KMS-11 (cell line): ENCODE results near the gene NGB.

Experiments
- H2AFZ ChIP-seq: fragments of 200-600 bp; sonication (generic); 2 replicates; pipeline ENCODE4 v1.6.1; 2016; ENCODE audit warnings: antibody characterized with exemption, mixed run types, low read depth
- H3K27ac ChIP-seq: fragments of 200-600 bp; sonication (generic); 2 replicates; pipeline ENCODE4 v1.6.1; 2016; ENCODE audit warnings: mild to moderate bottlenecking, mixed run types
- H3K27me3 ChIP-seq: fragments of 200-600 bp; sonication (generic); 2 replicates; pipeline ENCODE4 v1.6.1; 2017; ENCODE audit warnings: mild to moderate bottlenecking, low read depth, mixed run types, moderate library complexity; ENCODE audit not compliant: insufficient read depth
- H3K36me3 ChIP-seq: fragments of 200-600 bp; sonication (generic); 2 replicates; pipeline ENCODE4 v1.6.1; 2017; ENCODE audit warnings: mild to moderate bottlenecking, mixed run types; ENCODE audit not compliant: insufficient read depth
- H3K4me1 ChIP-seq: fragments of 200-600 bp; sonication (generic); 2 replicates; pipeline ENCODE4 v1.6.1; 2016; ENCODE audit warnings: mild to moderate bottlenecking, low read depth, mixed run types; ENCODE audit not compliant: poor library complexity, severe bottlenecking
- H3K4me2 ChIP-seq: fragments of 200-600 bp; sonication (generic); 2 replicates; pipeline ENCODE4 v1.7.0; 2016; ENCODE audit warnings: mild to moderate bottlenecking, mixed run types
- H3K4me3 ChIP-seq: fragments of 200-600 bp; sonication (generic); IDR thresholded peaks from 2 replicates; pipeline ENCODE4 v1.6.1; 2017; ENCODE audit warnings: low read depth, low read length, mixed read lengths; ENCODE audit not compliant: insufficient read depth
- H3K79me2 ChIP-seq: fragments of 200-600 bp; sonication (generic); 2 replicates; pipeline ENCODE4 v1.6.1; 2016; ENCODE audit warnings: low read depth, mixed run types; ENCODE audit not compliant: insufficient read depth
- H3K9ac ChIP-seq: fragments of 200-600 bp; sonication (generic); 2 replicates; pipeline ENCODE4 v1.6.1; 2016; ENCODE audit warnings: mild to moderate bottlenecking, mixed run types
- H4K20me1 ChIP-seq: fragments of 200-600 bp; sonication (generic); 2 replicates; pipeline ENCODE4 v1.6.1; 2016; ENCODE audit warnings: mild to moderate bottlenecking, mixed run types; ENCODE audit not compliant: insufficient read depth
- TF ChIP-seq, protein P1 (sequence below): fragments of 200-600 bp; sonication (generic); conservative IDR thresholded peaks from 2 replicates; pipeline ENCODE4 v1.6.1; 2017; ENCODE audit warnings: low read depth, mild to moderate bottlenecking, antibody characterized with exemption, low read length, moderate library complexity, mixed read lengths

NGB gene

DNA sequence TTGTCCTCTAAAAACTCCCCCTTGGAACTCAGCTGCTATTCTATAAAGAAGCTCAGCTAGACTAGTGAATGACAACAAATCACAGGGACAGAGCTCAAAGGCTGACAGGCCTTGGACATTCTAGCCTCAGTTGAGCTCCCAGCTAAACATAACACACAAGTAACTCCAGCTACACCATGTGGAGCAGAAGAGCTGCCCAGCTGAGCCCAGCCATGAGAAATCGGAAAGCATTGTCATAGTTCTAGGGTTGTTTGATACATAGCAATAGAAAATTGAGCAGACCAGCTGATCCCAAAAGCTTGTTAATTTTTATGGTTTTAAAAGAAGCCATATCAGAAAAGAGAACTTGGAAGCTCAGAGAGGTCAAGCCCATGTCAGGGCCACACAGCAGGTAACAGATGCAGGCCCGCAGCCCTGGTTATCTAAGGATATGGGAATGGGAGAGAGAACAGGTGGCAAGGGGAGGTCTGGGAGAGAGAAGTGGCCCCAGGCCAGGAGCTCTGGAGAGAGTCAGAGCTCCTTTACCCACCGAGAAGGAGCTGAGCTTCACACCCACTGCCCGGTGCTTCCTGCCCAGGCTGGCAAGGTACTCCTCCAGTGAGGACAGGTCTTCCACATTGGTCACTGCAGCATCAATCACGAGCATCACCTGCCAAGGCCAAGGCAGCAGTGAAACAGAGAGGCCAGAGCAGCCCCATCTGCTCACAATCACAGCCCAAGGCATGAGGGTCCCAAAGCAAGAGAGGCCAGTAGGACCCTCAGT is 2.9 kb downstream of the NGB start:
- no peak overlapping the region for H3K4me3 ChIP-seq
- TF ChIP-seq, protein P1, sequence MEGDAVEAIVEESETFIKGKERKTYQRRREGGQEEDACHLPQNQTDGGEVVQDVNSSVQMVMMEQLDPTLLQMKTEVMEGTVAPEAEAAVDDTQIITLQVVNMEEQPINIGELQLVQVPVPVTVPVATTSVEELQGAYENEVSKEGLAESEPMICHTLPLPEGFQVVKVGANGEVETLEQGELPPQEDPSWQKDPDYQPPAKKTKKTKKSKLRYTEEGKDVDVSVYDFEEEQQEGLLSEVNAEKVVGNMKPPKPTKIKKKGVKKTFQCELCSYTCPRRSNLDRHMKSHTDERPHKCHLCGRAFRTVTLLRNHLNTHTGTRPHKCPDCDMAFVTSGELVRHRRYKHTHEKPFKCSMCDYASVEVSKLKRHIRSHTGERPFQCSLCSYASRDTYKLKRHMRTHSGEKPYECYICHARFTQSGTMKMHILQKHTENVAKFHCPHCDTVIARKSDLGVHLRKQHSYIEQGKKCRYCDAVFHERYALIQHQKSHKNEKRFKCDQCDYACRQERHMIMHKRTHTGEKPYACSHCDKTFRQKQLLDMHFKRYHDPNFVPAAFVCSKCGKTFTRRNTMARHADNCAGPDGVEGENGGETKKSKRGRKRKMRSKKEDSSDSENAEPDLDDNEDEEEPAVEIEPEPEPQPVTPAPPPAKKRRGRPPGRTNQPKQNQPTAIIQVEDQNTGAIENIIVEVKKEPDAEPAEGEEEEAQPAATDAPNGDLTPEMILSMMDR = no peak
- no peak overlapping the region for H3K27ac ChIP-seq
- H3K4me1 ChIP-seq = no peaks in the 10 kb centered on the region
- no peak overlapping the region for H3K4me2 ChIP-seq
- H4K20me1 ChIP-seq = no peaks in the 10 kb centered on the region
- H3K36me3 ChIP-seq = no peaks in the 10 kb centered on the region
- no peaks in the 10 kb centered on the region for H3K79me2 ChIP-seq
- no peak overlapping the region for H3K9ac ChIP-seq
- H3K27me3 ChIP-seq = no peaks in the 10 kb centered on the region
- no peak overlapping the region for H2AFZ ChIP-seq

DNA sequence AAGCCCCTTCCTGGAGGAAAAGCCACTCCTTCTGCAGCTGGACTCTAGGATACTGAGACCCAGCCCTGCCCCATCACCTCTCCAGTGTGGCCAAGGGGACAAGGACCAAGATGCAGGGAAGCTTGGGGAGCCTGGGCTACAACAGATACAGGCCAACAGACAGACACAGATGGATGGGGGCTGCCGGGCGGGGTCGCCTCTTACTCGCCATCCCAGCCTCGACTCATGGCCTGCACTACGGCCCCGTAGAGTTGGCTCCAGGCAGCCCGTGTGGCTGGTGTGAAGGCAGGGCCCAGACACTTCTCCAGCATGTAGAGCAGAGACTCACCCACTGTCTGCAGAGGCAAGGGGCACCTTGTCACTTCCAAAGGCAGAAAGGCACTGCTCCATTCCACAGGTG is 4.7 kb downstream of the NGB start:
- no peak overlapping the region for H3K27ac ChIP-seq
- no peaks in the 10 kb centered on the region for H3K36me3 ChIP-seq
- no peak overlapping the region for H2AFZ ChIP-seq
- H3K27me3 ChIP-seq = no peaks in the 10 kb centered on the region
- H4K20me1 ChIP-seq = no peaks in the 10 kb centered on the region
- H3K4me3 ChIP-seq = no peak overlapping the region
- H3K4me1 ChIP-seq = no peaks in the 10 kb centered on the region
- no peak overlapping the region for H3K4me2 ChIP-seq
- TF ChIP-seq, protein P1 = no peak
- H3K79me2 ChIP-seq = no peaks in the 10 kb centered on the region
- no peak overlapping the region for H3K9ac ChIP-seq

DNA sequence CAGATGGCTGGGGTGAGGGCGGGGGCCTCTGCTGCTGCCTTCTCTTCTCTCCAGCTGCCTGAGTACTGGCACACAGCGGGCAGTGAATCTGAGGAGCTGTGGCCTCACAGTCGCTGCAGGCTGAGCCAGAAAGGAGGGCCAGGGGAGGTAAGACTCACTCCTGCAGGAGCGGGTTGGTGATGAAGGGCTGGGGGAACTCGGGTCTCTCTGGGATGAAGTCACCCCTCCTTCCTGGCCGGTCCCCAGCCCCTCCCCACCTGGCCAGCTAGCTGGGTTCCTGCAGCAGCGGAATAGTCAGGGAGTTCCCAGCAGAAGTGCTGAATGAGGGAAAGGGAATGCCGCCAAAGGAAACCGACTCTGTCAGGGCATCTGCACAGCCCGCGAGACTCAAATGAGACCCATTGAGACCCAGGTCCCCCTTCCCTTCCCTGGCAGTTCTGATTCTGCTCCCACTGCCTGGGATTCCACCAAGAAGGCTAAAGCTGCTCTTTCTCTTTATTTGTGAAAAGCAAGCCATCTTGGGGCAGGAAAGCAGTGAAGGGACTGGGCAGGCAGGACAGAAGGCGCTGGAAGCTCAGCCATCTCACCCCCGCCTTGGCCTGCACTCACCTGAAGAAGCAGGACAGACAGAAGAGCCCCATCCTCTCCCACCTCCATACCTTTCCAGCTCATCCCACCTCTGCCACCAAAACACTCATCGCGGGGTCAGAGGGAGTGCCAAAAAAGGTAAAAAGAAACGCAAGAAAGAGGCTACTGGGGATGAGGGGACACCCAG is 5.3 kb downstream of the NGB start:
- no peak overlapping the region for H3K4me3 ChIP-seq
- no peak overlapping the region for H3K9ac ChIP-seq
- TF ChIP-seq, protein P1 = no peak
- H3K4me1 ChIP-seq = no peaks in the 10 kb centered on the region
- H3K27me3 ChIP-seq = no peaks in the 10 kb centered on the region
- H3K79me2 ChIP-seq = no peaks in the 10 kb centered on the region
- H3K27ac ChIP-seq = no peak overlapping the region
- H4K20me1 ChIP-seq = no peaks in the 10 kb centered on the region
- H3K36me3 ChIP-seq = no peaks in the 10 kb centered on the region
- no peak overlapping the region for H2AFZ ChIP-seq
- no peak overlapping the region for H3K4me2 ChIP-seq

DNA sequence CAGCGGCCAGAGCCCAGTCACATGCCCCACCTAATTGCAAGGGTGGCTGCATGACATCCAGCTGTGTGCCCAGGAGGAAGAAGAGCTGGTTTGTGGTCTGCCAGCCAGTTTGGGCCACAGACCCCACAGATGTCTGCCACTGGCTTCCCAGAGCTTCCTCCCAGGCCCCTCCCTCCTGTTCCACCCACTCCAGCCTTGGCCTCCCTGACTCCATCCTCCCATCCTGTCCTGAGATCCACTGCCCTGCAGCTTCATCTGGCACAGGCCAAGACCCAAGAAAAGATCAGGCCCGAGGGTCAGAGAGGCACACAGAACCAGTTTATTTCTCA is 5.9 kb downstream of the NGB start:
- TF ChIP-seq, protein P1 = no peak
- H3K4me1 ChIP-seq = no peaks in the 10 kb centered on the region
- no peak overlapping the region for H3K9ac ChIP-seq

More for the DNA sequence above, 5.9 kb downstream of the NGB start:
- Histone ChIP-seq H3K36me3 (no peaks in the 10 kb centered on the region), H2AFZ (no peak overlapping the region), H3K27ac (no peak overlapping the region), H3K4me3 (no peak overlapping the region), H3K27me3 (no peaks in the 10 kb centered on the region), H3K79me2 (no peaks in the 10 kb centered on the region), H4K20me1 (no peaks in the 10 kb centered on the region), H3K4me2 (no peak overlapping the region)
